Measurements from ENCODE around the gene FAT2.

The FAT2 gene

DNA sequence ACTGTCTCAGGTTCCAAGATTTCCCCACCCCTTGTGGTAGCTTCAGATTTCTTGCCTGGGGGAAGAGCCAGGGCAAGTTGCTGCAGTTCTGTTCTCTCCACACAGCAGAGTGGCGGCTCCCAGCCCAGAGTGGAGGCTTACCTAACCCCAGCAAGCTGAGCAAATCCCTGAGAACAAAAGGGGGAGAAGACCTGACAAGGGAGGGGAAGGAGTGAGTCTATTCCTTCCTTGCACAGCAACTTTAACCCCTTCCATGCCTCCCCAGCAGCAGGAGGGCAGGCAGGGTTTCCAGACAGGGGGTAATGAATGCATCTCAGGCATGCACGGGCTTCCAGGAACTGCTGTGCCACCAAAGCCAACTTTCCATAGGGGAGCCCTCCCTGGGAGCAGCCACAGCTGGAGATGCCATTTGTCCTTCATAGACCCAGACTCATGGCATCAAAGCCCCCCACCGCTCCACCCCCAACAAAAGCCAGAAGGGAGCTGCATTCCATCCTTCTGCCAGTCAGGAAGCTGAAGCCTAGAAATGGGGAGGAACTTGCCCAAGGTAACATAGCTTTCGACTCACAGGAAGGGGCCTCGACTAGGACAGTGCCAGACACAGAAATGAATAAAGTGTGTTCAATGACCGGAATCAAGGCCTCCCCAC is 28.8 kb upstream of the FAT2 start:
- Mint-ChIP-seq H3K27me3 (ENCODE audit: low read depth) (no peaks in the 10 kb centered on the region), H3K4me3 (no peak overlapping the region), H3K4me1 (ENCODE audit: low read depth) (no peaks in the 10 kb centered on the region), H3K27ac (no peak overlapping the region), H3K36me3 (ENCODE audit: low read depth) (no peaks in the 10 kb centered on the region), H3K9me3 (no peaks in the 10 kb centered on the region)
- DNase-seq (ENCODE audit: low spot score): no peak

DNA sequence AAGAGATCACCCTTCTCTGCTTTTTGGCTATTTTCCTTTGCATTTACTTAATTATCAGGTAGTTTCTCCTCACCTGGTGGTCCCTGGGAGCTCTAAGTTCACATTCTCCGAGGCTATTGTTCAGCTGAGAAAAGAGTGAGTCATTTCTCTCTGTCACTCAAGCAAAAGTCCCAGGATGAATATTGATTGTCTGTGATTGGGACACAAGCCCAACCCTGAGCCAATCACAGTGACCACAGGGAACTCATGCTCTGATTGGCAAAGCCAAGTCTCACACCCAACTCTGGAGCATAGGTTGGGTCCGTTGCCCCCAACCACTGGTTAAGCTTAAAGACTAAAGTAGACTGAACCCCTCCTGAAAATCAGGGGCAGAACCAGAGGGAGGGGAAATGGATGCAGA is 27.8 kb upstream of the FAT2 start:
- Mint-ChIP-seq H3K36me3 (ENCODE audit: low read depth) (no peaks in the 10 kb centered on the region), H3K27me3 (ENCODE audit: low read depth) (no peaks in the 10 kb centered on the region), H3K27ac (no peak overlapping the region), H3K4me3 (no peak overlapping the region), H3K9me3 (no peaks in the 10 kb centered on the region), H3K4me1 (ENCODE audit: low read depth) (no peaks in the 10 kb centered on the region)
- no peak for DNase-seq (ENCODE audit: low spot score)

DNA sequence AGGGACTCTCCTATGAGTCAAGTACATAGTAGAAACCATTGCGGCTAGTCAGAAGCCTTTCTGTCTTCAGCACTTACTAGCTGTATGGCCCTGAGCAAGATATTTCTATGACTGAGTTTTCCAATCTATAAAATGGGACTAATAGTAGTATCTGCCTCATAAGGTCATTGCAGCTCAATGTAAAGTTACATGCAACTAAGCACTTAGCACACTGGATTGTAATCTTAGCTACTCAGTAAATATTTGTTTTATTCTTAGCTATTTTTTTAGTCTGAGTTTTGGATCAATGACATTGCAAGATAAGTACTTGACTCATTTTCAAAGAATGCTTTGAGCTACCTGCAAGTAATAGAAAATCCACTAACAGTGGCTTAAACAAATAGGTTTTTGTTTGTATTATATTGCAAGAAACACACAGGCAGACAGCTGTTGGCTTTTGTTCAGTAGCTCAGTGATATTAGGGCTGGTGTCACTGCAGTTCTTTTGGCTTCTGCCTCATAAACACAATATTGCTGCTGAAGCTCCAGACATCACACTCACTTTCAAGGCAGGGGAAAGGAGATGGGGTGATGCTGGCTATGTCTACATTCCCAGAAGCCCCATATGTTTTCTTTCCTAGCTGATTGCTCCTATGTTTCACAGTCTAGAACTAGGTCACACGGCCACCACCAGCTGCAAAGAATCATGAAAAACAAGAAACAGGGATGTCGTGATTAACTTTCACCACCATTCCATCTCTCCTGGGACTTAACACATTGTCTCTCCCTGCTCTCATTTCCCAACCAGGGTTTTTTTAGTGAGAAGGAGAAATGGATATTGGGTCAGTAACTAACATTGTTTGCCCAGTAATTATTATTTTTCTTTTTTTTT is 26.9 kb upstream of the FAT2 start:
- Mint-ChIP-seq H3K4me1 (ENCODE audit: low read depth) (peaks cover 2% of the 10 kb centered on the region), H3K36me3 (ENCODE audit: low read depth) (no peaks in the 10 kb centered on the region), H3K27ac (no peak overlapping the region), H3K27me3 (ENCODE audit: low read depth) (no peaks in the 10 kb centered on the region), H3K9me3 (no peaks in the 10 kb centered on the region), H3K4me3 (no peak overlapping the region)
- no peak for DNase-seq (ENCODE audit: low spot score)

DNA sequence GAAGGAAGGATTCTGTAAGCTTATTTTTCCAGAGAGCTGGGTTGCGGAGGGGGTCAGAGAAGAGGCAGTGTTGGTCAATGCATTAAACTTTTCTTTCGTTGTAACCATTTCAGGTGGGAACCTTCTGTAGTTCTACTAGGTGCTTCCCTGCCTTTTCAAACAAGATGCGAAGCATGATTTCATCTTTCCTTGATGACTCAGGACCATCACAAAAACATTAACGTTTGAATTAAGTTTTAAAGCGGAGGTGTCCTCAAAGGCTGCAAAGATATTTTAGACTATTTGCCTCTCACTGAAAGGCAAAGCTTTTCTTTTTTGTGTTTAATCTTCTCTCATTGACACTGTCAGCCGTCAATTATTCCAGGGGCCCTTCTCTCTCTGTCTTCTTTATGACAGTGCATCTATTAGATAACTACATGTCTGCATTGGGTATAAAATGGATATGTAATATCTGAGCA is 26.3 kb upstream of the FAT2 start:
- Mint-ChIP-seq H3K4me3 (no peak overlapping the region), H3K27ac (no peak overlapping the region), H3K36me3 (ENCODE audit: low read depth) (no peaks in the 10 kb centered on the region), H3K4me1 (ENCODE audit: low read depth) (peaks cover 5% of the 10 kb centered on the region), H3K9me3 (no peaks in the 10 kb centered on the region), H3K27me3 (ENCODE audit: low read depth) (no peaks in the 10 kb centered on the region)
- no peak for DNase-seq (ENCODE audit: low spot score)

DNA sequence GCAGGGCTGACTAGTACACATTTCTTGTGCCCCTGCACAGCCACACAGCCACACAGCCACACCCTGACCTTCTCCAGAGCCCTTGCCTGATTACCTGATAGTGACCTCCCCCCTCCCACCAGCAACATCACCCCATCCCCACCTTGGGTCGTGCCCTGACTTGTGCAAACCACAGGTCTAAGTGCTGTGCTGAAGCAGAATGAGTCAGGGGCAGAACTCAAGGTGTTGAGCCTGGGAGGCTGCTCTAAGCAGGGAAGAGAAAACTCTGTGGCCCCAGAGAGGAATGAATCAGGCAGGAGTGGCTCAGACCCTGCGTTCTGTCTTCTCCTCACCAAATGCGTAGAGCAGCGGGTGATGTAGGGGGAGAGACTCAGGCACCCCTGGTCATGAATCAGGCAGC is 24.3 kb upstream of the FAT2 start:
- H3K27ac Mint-ChIP-seq: no peak overlapping the region
- no peaks in the 10 kb centered on the region for H3K27me3 Mint-ChIP-seq (ENCODE audit: low read depth)
- H3K4me1 Mint-ChIP-seq (ENCODE audit: low read depth): peaks cover 6% of the 10 kb centered on the region
- DNase-seq (ENCODE audit: low spot score): no peak
- H3K9me3 Mint-ChIP-seq: no peaks in the 10 kb centered on the region
- H3K36me3 Mint-ChIP-seq (ENCODE audit: low read depth): no peaks in the 10 kb centered on the region
- no peak overlapping the region for H3K4me3 Mint-ChIP-seq

DNA sequence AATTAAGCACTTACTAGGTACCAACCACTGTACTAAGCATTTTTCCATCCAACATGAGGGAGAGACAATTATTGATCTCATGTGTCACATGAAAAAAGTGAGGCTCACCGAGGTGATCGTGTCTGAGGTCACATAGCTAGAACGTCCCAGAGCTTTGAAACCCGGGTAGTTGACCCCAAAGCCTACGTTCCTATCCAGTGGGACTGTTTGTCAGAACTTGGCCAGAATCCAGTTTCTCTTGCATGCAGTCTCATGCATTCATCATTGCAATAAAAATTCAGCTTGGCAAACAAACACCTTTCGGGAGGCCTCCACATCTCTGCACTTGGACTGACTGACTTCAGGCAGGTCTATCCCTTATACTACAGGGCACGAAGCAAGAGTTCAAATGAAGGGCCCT is 23.4 kb upstream of the FAT2 start:
- Mint-ChIP-seq H3K27me3 (ENCODE audit: low read depth) (no peaks in the 10 kb centered on the region), H3K27ac (no peak overlapping the region), H3K4me3 (no peak overlapping the region)

DNA sequence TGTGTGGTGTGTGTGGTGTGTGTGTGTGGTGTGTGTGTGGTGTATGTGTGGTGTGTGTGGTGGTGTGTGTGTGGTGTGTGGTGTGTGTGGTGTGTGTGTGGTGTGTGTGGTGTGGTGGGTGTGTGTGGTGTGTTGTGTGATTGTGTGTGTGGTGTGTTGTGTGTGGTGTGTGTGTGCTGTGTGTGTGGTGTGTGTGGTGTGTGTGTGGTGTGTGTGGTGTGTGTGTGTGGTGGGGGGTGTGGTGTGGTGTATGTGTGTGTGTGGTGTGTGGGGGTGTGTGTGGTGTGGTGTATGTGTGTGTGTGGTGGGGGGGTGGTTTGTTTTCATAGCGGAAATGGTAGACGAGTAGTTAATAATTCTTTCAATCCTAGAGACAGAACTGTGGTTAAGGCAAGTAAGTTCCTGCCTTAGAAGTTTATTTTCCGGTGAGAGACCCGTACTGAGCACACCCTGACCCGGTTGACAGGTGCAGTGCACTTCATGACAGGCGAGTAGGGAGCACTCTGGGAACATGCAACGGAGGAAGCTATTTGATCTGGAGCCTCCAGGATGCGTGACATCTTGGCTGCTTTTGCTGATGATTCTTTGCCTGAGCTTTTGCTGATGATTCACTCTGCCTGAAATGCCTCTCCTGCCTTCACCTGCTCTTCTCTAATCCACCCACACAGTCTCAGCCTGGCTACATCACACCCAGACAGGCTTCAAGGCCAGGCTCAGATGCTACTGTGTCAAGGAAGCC is 21.7 kb upstream of the FAT2 start:
- no peaks in the 10 kb centered on the region for H3K9me3 Mint-ChIP-seq
- no peaks in the 10 kb centered on the region for H3K36me3 Mint-ChIP-seq (ENCODE audit: low read depth)
- H3K4me1 Mint-ChIP-seq (ENCODE audit: low read depth): peaks cover 6% of the 10 kb centered on the region
- DNase-seq (ENCODE audit: low spot score): peak; percentile 7
- no peak overlapping the region for H3K27ac Mint-ChIP-seq
- no peaks in the 10 kb centered on the region for H3K27me3 Mint-ChIP-seq (ENCODE audit: low read depth)
- H3K4me3 Mint-ChIP-seq: no peak overlapping the region

More for the DNA sequence above, 23.4 kb upstream of the FAT2 start:
- peaks cover 6% of the 10 kb centered on the region for H3K4me1 Mint-ChIP-seq (ENCODE audit: low read depth)
- no peak for DNase-seq (ENCODE audit: low spot score)
- H3K36me3 Mint-ChIP-seq (ENCODE audit: low read depth): no peaks in the 10 kb centered on the region
- H3K9me3 Mint-ChIP-seq: no peaks in the 10 kb centered on the region

DNA sequence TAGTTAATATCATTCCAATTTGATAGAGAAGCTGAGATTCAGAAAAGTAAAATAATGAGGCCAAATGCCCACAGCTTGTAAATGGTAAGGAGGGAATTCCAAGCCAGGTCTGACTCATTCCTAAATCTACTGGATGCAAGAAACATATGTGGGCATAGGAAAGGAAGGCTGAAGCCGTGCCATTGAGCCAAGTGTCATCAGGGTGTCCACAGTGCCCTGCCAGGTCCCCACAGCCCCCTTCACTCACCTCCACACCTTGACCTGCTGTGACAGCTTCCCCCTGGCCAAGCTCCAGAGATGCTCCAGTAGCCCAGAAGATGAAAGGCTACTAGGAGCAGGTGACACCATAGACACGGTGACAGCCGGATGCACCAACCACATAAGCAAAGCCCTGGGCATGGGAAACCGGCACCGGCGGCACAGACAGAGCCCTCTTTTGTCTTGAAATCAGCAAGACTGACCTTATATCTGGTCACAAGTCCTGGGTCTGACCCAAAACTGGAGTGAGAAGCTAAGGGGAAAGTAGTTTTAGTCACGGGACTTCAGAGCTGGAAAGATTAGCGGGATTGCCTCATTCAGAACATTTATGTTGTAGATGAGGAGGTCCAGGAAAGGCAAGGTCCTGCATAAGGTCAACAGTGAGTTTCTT is 20.1 kb upstream of the FAT2 start:
- DNase-seq (ENCODE audit: low spot score): no peak
- Mint-ChIP-seq H3K36me3 (ENCODE audit: low read depth) (no peaks in the 10 kb centered on the region), H3K27me3 (ENCODE audit: low read depth) (no peaks in the 10 kb centered on the region), H3K27ac (no peak overlapping the region), H3K4me1 (ENCODE audit: low read depth) (peaks cover 6% of the 10 kb centered on the region), H3K9me3 (no peaks in the 10 kb centered on the region), H3K4me3 (no peak overlapping the region)

DNA sequence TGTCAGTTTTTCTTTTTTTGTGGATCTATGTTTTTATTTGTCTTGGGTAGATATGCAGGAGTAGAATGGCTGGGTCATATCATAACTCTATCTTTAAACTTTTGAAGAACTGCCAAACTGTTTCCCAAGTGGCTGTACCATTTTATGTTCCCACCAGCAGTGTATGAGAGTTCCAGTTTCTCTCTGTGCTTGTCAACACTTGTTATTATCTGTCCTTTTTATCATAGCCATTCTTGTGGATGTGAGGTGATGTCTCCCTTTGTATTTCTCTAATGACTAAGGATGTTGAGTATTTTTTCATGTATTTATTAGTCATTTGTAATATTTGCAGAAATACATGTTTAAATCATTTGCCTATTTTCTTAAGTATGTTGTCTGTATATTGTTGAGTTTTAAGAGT is 17.4 kb upstream of the FAT2 start:
- DNase-seq (ENCODE audit: low spot score): no peak
- Mint-ChIP-seq H3K27ac (no peak overlapping the region), H3K27me3 (ENCODE audit: low read depth) (peaks cover 12% of the 10 kb centered on the region), H3K4me1 (ENCODE audit: low read depth) (peaks cover 6% of the 10 kb centered on the region), H3K4me3 (no peak overlapping the region), H3K36me3 (ENCODE audit: low read depth) (no peaks in the 10 kb centered on the region), H3K9me3 (no peaks in the 10 kb centered on the region)

DNA sequence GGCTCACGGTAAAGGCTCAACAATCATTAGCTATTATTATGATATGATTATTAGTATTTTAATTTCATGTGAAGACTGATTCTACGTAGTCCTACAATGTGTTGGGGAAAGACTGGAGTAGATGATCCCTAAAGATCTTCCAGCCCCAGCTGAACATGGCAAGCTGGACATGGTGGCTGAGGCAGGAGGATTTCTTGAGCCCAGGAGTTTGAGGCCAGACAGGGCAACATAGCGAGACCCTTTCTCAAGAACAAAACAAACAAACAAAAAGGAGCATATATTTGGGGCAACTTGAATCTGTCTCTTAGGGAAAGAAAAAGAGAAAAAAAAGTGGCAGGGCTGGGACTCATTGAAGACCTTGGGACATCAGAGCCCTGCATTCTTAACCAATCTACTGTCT is 16.2 kb upstream of the FAT2 start:
- no peaks in the 10 kb centered on the region for H3K36me3 Mint-ChIP-seq (ENCODE audit: low read depth)
- H3K9me3 Mint-ChIP-seq: no peaks in the 10 kb centered on the region
- no peak overlapping the region for H3K4me3 Mint-ChIP-seq
- H3K27ac Mint-ChIP-seq: no peak overlapping the region
- peaks cover 12% of the 10 kb centered on the region for H3K27me3 Mint-ChIP-seq (ENCODE audit: low read depth)
- DNase-seq (ENCODE audit: low spot score): no peak
- H3K4me1 Mint-ChIP-seq (ENCODE audit: low read depth): no peaks in the 10 kb centered on the region

DNA sequence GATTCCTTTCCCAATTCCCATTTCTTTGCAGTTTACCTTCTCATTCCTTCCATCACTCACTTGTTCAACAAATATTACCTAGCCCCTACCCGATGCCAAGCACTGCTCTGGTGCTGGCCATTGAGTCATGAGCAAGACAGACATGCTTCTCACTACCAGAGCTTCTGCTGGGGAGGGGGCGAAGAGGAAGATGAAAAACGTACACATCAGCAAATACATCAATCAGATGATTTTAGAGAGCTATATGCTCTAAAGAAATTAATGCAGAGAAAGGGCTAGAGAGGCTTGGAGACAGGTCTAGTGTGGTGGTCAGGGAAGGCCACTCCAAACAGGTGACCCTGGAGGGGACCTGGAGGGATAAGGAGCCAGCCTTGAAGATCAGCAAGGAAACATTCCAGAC is 14.4 kb upstream of the FAT2 start:
- DNase-seq (ENCODE audit: low spot score): no peak
- Mint-ChIP-seq H3K4me3 (no peak overlapping the region), H3K9me3 (no peaks in the 10 kb centered on the region), H3K36me3 (ENCODE audit: low read depth) (no peaks in the 10 kb centered on the region), H3K27ac (no peak overlapping the region), H3K27me3 (ENCODE audit: low read depth) (peaks cover 12% of the 10 kb centered on the region), H3K4me1 (ENCODE audit: low read depth) (no peaks in the 10 kb centered on the region)

DNA sequence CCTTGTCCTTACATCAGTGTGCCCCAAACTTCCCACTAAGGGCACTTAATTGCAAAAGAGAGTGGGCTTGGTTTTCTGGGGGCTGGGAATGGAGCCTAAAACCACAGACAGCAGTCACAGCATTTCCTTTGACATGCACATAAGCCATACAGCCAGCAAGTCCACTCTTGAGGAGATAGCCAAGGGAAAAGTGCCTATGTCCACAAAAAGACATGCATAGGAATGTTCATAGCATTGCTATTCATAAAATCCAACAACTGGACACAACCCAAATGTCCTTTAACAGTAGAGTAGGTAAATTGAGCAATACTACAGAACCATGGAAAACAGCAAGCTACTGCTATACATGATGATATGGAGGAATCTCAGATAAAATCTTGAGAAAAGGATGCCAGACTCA is 11.7 kb upstream of the FAT2 start:
- H3K4me3 Mint-ChIP-seq: no peak overlapping the region
- peaks cover 12% of the 10 kb centered on the region for H3K27me3 Mint-ChIP-seq (ENCODE audit: low read depth)

DNA sequence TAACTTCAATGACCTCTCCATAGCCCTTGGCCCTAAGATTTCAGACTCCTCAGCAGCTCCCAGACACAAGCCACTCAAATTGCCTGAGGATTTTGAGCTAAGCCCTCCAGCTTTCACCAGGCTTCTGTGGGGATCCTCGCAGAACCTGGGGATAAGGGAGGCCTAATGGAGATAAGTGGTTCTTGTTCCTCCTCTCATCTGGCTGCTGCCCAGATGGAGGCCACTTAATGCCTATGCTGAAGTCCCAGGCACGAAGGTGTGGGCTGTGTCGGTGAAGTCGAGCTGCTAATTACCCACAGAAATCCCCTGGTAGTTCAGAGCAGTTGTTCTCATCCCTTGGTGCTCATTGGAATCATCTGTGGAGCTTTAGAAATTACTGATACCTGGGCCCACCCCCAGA is 10.3 kb upstream of the FAT2 start:
- no peak overlapping the region for H3K4me3 Mint-ChIP-seq
- no peak overlapping the region for H3K27ac Mint-ChIP-seq
- H3K9me3 Mint-ChIP-seq: no peaks in the 10 kb centered on the region
- H3K4me1 Mint-ChIP-seq (ENCODE audit: low read depth): no peaks in the 10 kb centered on the region
- peaks cover 12% of the 10 kb centered on the region for H3K27me3 Mint-ChIP-seq (ENCODE audit: low read depth)
- no peaks in the 10 kb centered on the region for H3K36me3 Mint-ChIP-seq (ENCODE audit: low read depth)
- DNase-seq (ENCODE audit: low spot score): no peak

More for the DNA sequence above, 11.7 kb upstream of the FAT2 start:
- no peak for DNase-seq (ENCODE audit: low spot score)
- Mint-ChIP-seq H3K9me3 (no peaks in the 10 kb centered on the region), H3K4me1 (ENCODE audit: low read depth) (no peaks in the 10 kb centered on the region), H3K36me3 (ENCODE audit: low read depth) (no peaks in the 10 kb centered on the region), H3K27ac (no peak overlapping the region)

Measured in T-helper 2 cell treated with Interferon-gamma antibody and Interleukin-4, amounts not matched to agents 5 μg/mL and 100 μg/mL, for 36 hours (primary cell).